ENCODE measurements around the gene A4GALT.

A4GALT gene

DNA sequence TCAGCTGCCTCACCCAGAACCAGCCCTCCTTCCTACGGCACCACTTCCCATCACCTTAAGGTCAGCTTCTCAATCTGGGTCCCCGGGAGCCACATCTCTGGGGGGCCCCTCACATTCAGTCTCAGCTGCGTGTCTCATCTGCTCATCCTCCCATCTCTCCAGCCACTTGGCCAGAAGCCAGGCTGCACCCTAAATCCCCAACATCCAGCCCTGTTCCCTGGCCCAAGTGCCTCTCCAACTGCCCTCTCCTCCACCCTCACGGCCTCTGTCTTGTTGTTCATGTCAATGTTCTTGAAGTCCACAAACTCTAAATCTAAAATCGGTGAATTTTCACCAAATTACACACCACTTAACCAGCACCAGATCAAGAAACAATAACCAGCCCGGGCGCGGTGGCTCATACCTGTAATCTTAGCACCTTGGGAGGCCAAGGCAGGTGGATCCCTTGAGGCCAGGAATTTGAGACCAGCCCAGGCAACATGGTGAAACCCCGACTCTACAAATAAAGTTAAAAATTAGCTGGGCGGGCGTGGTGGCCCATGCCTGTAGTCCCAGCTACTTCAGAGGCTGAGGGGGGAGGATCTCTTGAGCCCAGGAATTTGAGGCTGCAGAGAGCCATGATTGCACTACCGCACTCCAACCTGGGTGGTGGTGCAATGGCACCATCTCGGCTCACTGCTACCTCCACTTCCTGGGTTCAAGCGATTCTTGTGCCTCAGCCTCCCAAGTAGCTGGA lies 33.7 kb downstream of the A4GALT start:
- TF ChIP-seq, protein P1, sequence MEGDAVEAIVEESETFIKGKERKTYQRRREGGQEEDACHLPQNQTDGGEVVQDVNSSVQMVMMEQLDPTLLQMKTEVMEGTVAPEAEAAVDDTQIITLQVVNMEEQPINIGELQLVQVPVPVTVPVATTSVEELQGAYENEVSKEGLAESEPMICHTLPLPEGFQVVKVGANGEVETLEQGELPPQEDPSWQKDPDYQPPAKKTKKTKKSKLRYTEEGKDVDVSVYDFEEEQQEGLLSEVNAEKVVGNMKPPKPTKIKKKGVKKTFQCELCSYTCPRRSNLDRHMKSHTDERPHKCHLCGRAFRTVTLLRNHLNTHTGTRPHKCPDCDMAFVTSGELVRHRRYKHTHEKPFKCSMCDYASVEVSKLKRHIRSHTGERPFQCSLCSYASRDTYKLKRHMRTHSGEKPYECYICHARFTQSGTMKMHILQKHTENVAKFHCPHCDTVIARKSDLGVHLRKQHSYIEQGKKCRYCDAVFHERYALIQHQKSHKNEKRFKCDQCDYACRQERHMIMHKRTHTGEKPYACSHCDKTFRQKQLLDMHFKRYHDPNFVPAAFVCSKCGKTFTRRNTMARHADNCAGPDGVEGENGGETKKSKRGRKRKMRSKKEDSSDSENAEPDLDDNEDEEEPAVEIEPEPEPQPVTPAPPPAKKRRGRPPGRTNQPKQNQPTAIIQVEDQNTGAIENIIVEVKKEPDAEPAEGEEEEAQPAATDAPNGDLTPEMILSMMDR (conservative IDR thresholded peaks at IDR 0.05; ENCODE audit: low read depth, low read length) = no peak
- no peak overlapping the region for H3K4me3 ChIP-seq (ENCODE audit: low read depth, low read length)
- DNase-seq (ENCODE audit: low read depth) = no peak

DNA sequence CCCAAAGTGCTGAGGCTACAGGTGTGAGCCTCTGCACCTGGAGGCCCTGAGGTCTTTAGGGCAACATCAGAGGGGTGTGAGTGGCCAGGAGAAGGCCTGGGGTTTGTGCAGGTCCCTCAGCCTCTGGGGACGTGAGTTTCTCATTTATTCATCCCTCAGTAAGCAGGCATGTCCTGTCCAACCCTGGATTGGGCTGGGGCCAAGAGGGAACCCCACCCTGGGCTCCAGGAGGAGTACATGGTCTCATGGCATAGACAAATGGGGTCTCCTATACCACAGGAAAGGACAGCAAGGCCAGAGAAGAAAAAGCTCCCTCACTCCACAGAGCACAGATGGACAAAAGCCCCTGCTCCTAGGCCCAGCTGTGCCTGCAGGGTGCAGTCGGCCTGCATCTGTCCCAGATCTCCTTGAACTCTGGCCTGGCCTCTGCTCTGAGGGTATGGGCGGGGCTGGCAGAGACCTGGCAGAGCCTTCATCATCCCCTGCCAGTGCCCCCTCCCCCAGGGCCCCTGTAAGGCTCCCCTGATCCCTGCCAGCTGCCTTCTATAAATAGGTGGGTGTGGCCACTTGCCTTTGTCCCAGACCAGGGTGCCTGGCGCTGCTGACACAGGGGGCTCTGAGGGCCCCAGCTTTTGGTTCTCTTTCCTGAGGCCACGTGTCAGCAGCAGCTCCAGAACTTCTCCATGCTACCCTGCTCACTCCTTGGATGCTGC lies 34.6 kb downstream of the A4GALT start:
- H3K4me3 ChIP-seq (ENCODE audit: low read depth, low read length) = no peak overlapping the region
- TF ChIP-seq, protein P1 (conservative IDR thresholded peaks at IDR 0.05; ENCODE audit: low read depth, low read length) = no peak
- DNase-seq (ENCODE audit: low read depth) = no peak

DNA sequence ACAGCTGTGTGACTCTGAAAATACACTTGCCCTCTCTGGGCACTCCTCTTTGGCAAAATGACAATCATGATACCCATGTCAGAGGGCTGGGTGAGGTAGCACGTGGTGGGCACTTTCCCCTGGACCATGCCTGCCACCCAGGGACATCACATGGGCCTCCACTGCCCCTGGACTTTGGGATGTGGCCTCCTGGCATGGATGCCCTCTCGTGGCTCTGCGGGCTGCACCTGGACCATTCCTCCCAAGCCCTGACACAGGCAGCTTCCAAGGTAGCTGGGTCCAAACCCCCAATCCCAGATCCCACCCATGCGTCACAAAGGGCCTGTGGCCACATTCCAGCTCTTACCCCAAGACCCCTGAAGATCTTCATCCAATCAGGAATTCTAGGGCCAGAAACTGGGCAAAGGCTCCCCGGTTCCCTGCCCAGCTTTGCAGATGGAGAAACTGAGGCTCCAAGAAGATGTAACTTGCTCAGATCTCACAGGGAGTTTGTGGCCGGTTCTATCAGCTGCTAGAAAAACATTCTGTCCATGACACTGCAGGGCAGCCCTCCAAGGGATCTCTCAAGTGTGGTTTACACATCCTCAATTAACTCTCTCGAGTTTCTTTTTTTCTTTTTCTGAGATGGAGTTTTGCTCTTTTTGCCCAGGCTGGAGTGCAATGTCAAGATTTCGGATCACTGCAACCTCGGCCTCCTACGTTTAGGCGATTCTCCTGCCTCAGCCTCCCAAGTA lies 36.0 kb downstream of the A4GALT start:
- H3K4me3 ChIP-seq (ENCODE audit: low read depth, low read length) = no peak overlapping the region
- peak; percentile 68 for DNase-seq (ENCODE audit: low read depth)
- TF ChIP-seq, protein P1 (conservative IDR thresholded peaks at IDR 0.05; ENCODE audit: low read depth, low read length) = no peak

DNA sequence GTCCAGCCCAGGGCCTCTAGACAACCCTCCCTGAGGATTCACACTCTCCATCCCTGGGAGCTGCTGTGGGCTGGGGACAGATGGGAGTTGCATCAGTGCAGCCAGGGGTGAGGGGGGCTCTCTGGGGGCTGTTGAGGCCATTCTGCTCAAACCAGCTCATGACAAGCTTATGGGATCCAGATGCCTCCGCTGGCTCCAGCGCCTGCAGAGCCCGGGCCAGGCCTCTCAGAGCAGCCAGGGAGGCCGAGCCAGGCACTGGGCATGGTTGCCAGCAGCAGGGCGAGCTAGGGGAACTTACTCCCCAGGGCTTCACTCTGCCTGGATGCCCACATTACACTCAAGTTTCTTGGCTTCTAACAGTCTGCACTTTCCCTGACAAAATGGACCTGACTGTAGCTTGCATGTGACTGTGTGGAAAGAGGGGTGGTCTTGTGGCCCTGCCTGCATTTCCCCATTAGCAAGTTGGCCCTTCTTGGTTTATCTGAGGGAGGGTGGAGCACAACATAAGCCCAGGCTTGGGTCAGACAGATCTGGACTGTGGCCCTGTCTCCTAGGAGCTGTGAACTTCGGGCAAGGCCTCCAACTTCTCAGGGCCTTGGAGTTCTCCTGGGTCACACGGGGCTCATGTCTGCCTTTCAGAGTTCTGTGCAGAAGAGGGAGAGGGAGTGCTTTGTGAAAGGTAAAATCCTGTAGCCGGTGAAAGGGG lies 36.9 kb downstream of the A4GALT start:
- DNase-seq (ENCODE audit: low read depth) = no peak
- TF ChIP-seq, protein P1 (conservative IDR thresholded peaks at IDR 0.05; ENCODE audit: low read depth, low read length) = no peak
- H3K4me3 ChIP-seq (ENCODE audit: low read depth, low read length) = no peak overlapping the region

DNA sequence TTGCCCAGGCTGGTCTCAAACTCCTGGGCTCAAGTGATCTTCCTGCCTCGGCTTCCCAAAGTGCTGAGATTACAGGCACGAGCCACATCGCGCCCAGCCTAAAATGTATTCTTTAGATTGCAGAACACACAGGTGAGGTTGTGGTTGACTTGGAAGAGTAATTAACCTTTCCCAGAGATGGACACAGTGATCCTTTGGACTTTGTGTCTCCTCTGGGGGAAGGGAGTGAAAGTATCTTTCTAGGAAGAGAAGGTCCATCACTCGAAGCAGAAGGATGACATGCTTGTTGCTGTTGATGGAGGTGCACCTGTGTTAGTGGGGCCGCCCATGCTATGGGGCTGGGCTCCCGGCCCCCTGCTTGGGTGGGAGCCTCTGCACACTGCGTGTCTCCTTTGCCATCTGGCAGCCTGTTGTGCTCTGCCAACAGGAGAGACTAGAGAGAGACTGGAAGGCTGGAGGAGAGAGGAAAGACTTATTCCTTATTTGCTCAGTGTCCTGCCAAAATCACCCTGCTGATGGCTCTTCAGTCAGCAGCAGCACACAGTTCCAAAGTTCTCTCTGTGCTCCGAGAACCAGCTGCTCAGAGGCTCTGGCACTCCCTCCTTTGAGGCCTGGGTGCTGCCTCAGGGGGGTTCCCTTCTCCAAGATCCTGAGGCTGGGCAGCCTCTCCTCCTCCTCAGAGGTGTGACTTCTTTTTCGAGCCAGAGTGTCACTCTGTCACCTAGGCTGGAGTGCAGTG lies 38.4 kb downstream of the A4GALT start:
- no peak overlapping the region for H3K4me3 ChIP-seq (ENCODE audit: low read depth, low read length)
- TF ChIP-seq, protein P1 (conservative IDR thresholded peaks at IDR 0.05; ENCODE audit: low read depth, low read length) = no peak
- no peak for DNase-seq (ENCODE audit: low read depth)

DNA sequence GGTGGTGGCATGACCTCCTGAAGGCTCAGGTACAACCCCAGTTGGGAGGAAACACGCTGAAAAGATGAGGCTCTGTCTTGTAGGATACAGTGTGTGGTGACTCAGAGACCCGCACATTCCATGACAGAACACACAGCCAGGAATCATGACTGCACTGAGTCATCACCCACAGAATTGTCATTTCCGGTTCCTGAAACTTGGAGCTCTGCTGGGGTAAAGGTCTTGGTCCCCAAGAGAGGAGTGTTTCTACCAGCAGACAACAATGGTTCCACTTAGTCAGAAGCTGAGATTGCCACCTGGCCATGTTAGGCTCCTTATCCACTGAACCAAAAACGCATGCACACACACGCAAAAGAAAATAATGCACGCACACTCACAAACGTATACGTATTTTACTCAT lies 40.0 kb downstream of the A4GALT start:
- TF ChIP-seq, protein P1 (conservative IDR thresholded peaks at IDR 0.05; ENCODE audit: low read depth, low read length) = no peak
- DNase-seq (ENCODE audit: low read depth) = peak; percentile 97
- no peak overlapping the region for H3K4me3 ChIP-seq (ENCODE audit: low read depth, low read length)
